NCI-H128 (cell line): ENCODE results near the gene ROBO1.
"Not testable (repeated sequence)": the region's sequence is repeated elsewhere in the genome, so short reads cannot be mapped to it uniquely, and the experiment has no call there.

Experiments used
- DNase-seq: peaks from one replicate; lab custom pipeline; 2025; ENCODE audit not compliant: unreplicated experiment; lab: John Stamatoyannopoulos, UW

The ROBO1 gene

DNA sequence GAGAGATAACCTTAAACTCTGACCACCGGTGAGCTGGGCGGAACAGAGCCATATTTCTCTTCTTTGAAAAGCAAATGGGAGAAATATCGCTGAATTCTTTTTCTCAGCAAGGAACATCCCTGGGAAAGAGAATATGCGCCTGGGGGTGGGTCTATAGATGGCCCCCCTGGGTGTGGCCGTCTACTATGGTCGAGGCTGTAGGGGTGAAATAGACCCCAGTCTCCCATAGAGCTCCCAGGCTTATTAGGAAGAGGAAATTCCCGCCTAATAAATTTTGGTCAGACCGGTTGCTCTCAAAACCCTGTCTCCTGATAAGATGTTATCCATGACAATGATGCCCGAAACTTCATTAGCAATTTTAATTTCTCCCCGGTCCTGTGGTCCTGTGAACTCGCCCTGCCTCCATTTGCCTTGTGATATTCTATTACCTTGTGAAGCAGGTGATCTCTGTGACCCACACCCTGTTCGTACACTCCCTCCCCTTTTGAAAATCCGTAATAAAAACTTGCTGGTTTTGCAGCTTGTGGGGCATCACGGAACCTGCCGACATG, 441.9 kb downstream of the ROBO1 start:
- DNase-seq, result not testable (repeated sequence)

DNA sequence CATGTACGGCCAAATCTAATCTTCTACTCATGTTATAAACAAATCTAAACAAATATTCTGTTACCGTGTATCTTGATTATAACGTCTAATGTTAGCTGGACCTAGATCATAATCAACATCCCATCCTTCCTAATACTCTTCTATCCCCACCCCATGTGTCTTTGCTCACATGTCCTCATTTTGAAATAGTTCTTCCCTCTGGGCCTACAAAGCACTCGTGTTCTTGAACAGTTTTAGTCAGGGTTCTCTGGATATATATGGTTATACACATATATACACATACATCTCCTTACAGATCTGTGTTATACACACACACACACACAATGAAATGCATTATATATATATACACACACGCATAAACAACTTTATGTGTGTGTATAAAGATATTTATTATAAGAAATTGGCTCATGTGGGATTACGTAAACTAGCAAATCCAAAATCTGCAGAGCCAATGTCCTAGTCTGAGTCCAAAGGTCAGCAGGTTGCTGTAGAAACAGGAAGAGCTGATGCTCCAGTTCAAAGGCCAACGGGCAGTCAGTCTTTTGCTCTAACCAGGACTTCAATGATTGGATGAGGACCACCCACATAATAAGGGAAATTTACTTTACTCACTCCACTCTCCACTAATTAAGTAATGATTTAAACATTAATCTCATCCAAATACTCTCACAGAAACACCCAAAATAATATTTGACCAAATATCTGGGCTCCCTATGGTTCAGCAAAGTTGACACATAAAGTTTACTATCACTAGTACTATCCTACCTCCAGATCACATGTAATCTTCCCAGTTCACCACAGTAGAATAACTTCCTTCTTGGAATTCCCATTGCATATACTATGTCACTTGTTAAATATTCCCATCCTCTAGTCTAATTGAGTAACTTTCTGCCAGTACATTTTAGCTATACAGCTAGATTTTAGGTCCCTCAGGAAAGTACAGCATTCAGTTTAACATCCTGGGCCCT, 450.0 kb downstream of the ROBO1 start:
- no peak for DNase-seq

DNA sequence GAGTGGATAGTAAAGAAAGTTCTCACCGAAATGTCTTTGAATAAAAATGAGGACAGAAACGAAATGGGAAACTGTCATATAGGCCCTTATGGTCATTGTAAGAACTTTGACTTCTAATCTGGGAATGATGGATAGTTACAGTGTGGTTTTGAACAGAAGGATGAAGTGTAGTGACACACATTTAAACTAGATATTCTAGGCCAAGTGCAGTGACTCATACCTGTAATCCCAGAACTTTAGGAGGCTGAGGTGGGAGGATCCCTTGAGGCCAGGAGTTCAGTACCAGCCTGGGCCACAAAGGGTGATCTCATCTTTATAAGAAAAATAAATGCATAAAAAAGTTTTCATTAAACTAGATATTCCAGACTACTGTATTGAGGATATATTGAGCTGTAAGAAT, 452.8 kb downstream of the ROBO1 start:
- DNase-seq, result no peak

DNA sequence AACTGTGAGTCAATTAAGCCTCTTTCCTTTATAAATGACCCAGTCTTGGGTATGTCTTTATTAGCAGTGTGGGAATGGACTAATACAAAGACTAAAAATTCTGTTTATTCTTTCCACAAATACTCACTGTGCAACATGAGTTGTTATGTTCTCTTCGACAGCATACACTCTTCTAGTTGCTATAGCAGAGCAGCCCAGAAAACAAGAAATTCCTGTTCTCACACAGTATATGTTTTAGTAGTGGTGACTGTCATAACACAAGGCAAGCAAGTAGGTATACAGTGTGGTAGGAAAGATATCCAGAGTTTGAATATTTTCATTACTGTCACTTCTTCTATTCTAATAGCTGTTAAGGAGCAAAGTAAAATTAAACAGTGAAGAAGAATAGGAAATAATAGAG, 453.3 kb downstream of the ROBO1 start:
- DNase-seq, result no peak

DNA sequence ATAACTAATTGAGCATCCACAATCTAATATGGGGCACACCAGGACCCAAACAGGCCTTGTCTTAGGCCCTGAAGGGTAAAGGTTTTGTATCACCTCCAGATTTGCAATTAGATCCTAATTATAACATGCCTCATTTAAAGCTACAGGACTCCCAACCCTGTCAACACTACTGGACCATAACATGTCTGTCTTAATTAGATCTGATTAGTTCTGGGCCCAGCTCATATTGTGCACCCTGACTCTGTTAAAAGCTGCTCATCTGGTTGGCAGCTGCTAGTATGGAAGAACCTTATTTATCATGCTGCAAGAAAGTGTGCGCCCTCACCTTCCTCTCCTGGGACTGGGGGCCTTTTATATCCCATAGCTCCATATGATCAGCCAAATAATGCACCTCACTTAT, 457.8 kb downstream of the ROBO1 start:
- no peak for DNase-seq

DNA sequence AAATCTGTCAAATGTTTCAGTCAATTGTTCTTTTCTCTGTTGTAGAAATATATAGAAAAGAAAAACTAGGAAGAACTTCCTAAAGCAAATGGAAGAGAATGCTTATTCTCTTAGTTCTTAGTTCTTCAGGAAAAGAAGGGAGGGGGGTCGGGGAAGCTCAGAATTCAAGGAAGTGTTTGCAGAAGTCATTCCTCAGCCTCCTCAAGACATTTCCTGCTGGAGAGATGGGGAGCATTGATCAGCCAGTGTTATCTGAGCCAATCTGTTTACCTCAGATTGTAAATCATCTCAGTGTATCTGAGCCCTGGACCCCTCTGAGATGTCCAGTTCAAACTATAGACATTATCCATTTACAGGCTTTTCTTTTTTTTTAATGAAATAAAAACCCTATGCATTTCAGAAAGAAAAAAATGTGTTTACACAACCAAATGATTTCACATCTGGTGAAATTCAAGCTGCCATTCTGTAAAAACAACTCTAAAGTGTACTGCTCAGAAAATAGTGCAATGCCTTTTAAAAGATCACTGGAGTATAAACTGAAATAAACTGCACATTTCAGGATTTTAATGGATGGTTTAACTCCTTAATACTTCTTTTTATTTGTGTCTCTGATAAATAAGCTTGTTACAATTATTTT, 460.7 kb downstream of the ROBO1 start:
- DNase-seq, result no peak

DNA sequence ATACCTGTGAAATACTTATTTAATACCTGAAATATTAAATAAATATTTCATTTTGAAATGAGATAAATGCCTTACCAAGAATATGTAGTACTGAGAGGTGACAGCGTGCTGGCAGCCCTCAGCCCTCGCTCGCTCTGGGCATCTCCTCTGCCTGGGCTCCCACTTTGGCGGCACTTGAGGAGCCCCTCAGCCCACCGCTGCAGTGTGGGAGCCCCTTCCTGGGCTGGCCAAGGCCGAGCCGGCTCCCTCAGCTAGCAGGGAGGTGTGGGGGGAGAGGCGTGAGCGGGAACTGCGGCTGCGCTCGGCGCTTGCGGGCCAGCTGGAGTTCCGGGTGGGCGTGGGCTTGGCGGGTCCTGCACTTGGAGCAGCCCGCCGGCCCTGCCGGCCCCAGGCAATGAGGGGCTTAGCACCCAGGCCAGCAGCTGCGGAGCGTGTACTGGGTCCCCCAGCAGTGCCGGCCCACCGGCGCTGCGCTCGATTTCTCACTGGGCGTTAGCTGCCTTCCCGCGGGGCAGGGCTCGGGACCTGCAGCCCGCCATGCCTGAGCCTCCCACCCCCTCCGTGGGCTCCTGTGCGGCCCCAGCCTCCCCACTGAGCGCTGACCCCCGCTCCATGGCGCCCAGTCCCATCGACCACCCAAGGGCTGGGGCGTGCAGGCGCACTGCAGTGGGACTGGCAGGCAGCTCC, 467.7 kb downstream of the ROBO1 start:
- DNase-seq, result not testable (repeated sequence)

DNA sequence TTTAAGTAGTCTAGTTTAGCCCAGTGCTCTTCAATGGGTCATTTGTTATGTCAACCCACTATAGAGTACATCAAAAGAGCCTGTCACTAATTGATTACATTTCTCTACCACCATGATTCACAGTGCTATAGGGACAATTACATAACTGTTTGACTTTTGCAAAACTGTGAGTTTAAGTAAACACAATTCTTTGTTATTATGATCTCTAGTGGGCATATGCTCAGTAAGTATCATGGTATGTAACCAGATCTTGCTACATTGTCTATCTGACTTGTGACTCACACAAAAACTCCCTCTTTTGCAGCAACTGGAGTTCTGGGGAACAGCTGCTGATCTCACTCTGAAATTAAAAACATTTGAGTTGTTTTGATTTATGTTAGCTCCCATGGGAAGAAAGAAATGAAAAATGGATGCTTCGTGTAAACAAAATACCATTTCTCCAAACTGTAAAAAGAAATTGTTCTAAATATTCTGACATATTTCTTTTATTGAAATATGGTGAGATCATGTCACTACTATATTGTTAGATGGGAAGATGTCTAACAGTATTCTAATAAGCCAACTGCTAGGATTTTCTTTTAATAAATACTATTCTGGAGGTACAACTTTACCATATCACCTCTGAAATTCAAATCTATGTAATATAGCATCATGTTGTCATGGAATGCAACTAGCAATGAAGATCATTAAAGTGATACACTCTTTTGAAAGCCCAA, 470.4 kb downstream of the ROBO1 start:
- peak; percentile 57 for DNase-seq

DNA sequence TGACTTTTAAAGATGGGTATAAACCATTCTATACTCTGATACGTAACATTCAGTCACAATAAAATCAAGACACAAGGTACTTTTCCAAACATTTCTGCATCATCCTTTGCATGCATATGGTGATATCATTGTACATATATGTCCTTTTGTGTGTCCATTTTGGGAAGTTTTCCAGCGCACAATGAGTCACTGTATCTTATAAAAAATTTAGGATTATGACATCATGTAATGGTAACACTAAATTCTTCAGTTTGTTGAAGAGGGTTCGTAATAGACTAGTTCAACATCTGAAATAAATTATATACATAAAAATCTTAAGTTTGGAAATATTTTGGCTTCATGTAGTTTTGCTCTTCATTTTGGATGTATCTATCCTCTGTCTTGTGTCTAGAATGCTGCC, 480.9 kb downstream of the ROBO1 start:
- no peak for DNase-seq

DNA sequence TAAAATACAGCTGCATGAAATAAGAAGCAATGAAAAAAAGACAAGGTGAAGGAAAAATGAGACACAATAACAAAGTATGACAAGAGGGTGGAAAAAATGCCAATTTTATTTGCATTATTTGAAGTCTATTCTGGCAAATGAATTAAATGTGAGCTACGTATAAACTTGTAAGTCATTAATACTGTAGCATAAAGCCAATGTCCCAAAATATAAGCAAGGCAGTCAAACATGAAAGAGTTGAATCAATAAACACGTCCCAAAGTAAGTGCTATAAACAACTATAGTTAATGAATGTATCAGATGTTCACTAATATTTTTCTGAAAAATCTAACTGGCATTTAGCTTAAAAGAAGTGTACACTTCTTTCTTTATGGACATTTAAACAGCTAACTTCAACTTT, 481.9 kb downstream of the ROBO1 start:
- no peak for DNase-seq

DNA sequence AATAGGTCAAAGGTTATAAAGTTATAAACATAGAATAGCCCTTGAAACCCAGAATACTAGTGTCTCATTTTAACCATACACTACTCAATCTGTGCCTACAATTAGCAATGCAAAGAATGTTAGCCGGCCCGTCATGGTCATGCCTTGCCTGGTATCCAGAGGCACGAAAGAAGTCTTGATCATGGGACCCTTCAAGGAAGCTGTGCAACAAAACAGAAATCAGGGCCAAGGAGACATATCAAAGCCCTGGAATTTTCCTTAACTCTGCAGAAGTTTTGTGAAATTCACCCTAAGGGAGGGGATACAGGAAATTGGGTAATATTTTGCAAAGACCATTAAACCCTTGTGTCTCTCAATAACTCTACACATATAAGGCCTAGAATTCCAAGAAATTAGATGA, 482.4 kb downstream of the ROBO1 start:
- DNase-seq, result no peak

DNA sequence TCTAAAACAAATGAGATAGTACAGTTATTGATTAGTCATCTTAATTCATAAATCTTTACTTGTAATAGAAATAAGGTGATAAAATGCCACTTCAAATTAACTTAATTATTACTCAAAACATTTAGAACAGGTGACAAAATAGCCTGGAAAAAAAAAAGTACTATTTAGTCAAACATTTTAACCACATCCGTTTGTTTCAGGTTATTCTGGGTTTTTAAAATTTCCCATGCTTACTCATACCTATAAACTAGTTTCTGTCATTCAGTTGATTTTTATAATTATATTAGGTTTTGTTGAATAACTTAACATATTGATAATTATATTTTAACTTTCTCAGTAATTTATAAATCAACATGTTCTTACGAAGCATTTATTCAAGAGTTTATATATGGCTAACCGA, 483.0 kb downstream of the ROBO1 start:
- DNase-seq, result no peak

DNA sequence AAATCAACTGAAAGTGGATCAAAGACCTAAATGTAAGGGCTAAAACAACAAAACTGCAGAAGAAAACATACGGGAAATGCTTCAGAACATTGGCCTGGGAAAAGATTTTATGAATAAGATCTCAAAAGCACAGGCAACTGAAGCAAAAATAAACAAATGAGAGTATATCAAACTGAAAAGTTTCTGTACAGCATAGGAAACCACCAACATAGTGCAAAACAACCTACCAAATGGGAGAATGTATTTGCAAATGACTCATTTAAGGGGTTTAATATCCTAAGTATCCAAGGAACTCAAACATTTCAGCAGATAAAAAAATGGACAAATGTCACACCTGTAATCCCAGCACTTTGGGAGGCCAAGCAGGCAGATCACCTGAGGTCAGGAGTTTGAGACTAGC, 489.1 kb downstream of the ROBO1 start:
- no peak for DNase-seq

DNA sequence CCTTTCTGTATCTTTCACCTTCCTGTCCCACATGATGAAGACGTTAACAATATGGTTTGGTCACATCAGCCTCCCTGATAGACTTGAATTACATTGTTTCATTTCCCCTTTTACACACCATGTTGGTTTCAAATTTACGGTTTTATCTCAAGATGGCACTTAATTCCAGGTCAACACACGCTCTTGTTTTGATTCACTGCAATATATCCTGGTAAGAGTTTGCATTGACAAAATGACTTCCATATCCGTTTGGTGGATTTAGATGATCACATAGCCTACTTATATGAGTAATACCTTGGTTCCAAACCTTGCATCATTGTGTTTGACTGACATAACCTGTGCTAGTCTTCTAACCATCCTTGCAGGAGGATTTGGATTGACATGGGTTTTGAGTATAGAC, 499.4 kb downstream of the ROBO1 start:
- DNase-seq, result no peak

DNA sequence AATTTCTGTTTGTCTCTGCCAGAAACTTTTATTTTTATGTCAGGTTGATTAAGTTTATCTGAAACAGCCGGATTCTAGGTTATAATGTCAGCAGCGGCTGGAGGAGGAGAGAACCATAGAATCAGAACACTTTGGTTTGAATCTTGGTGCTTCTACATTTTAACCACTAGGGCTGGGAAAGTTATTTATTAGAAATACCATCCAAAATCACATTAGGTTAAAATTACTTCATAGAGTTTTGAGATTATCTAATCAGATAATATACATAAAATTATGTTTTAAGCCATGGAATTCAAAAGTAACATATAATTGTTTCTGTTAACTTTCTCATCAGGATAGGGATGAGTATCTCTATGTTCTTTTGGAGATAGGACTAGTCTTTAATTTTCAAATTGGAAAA, 502.9 kb downstream of the ROBO1 start:
- no peak for DNase-seq

DNA sequence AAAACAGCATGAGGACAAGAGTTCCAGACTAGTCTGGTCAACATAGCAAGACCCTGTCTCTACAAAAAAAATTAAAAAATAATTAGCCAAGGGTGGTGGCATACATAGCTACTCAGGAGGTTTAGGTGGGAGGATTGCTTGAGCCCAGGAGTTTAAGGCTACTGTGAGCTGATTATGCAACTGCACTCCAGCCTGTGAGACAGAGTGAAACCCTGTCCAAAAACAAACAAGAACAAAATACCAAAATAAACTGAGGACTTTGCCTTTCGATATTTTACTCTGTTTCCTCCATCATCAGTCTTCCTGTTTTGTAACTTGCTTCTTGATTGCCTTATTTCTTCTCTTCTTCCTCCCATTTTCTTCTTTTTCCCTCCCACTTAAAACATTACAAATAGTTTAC, 504.4 kb downstream of the ROBO1 start:
- DNase-seq, result no peak

DNA sequence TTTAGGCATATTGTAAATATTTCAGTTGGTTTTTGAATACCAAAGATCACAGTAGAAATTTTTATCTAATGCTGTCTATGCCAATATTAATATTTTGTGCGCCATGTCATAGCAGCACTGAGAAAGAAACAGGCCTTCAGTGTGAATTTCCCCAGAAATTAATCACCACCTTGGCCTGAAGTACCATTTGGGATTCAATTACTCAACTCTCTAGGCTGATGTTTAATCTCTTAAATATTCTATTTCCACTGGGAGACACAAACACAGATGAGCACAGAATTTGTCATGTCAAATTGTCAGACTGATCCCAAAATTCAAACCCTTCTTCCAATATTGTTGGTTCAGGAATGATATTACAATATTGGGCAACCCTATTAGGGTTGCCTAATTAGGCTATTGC, 509.3 kb downstream of the ROBO1 start:
- no peak for DNase-seq

DNA sequence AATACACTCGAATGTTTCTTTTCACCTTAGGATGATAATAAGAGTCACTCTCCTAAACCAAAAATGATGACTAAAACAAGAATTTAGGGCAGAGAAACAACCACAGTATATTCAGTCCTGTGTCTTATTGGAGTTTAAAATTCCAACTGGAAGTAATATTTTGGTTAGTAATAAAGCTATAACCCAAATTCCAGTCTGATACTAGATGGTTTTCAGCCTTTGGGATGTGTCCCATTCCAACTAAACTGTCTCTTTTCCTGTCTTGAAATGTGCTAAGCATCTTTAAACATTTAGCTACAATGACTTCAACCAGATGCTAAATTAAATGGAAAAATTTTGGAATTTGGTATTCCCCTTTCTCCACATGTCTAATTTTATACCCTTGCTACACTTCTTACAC, 510.0 kb downstream of the ROBO1 start:
- DNase-seq, result no peak

DNA sequence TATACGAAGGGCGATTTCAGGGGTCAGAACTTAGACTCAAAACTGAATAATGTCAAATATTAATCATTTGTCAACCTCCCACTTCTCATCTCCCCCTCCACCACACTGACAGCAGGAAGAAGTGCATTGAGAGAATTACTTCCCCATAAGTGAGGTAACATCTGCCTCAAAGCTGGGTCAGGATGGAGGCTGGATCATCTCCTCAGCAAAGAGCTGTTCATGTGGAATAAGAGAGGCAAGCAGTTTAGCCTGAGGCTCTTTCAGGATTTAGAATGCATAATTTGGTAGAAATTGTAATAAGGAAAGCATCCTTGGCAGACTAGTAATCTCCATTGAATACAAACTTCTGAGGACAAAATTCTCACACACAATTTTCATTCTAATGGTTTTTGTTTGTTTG, 512.1 kb downstream of the ROBO1 start:
- DNase-seq, result no peak

DNA sequence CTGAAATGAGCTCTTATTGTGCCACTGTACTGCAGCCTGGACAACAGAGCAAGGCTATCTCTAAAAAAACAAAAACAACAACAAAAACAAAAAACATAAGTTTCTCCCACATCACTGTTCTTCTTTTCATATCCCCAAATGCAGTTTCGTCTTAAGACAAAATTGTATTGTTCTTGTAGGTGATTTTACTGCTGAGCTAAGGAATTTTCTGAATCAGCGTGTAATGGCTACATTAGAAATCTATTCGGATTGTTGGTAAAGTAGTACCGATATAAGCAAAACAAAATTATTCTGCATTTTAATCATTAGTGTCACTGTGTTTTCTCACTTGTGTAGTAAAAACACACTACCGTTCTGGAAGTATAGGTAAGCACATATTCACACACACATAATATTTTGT, 512.5 kb downstream of the ROBO1 start:
- no peak for DNase-seq

DNA sequence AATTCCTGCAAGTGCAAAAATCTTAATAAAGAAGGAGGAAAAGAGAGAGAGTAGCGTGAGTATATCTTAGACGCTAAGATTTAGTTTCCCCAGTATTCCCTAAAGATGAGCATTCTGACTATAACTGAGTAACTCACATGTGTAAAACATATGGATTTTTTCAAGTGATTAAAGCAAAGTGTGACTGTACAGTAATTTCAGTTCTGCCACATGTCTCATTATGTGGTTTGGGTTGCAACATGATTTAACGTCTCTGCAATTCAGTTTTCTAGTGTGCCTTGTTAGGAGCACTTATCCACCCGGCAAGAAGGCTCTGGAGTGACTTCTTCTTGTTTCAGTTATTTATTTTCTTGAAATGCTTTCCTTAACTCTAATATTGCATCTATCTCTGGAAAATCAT, 514.1 kb downstream of the ROBO1 start:
- no peak for DNase-seq
